ENCODE measurements around the gene CACNA1E. TPM values are rescaled to one million over a fixed set of nuclear protein-coding genes. Genes with fewer than 3 reads are reported as not detected.

Gene CACNA1E
- total RNA-seq, 1 donor from 2014 or later = 0.08 TPM

- Histone ChIP-seq H3K27me3 (ENCODE audit: control insufficient read depth, insufficient read depth, low read length) (no peaks in the 10 kb centered on the region), H3K4me3 (ENCODE audit: low read depth, low read length) (no peak overlapping the region), H3K36me3 (ENCODE audit: control insufficient read depth, insufficient read depth, low read length) (no peaks in the 10 kb centered on the region)
- TF ChIP-seq CTCF (IDR thresholded peaks at IDR 0.05; ENCODE audit: insufficient read depth, low read length, poor library complexity, severe bottlenecking) = no peak
- no peak for DNase-seq (ENCODE audit: low read depth)
Observed at GRCh38 chr1:181711820-181712219, 228.5 kb downstream of the CACNA1E start.

GRCh38 chr1:181712711-181713110 is 229.4 kb downstream of the CACNA1E start:
- Histone ChIP-seq H3K36me3 (ENCODE audit: control insufficient read depth, insufficient read depth, low read length) (no peaks in the 10 kb centered on the region), H3K4me3 (ENCODE audit: low read depth, low read length) (no peak overlapping the region), H3K27me3 (ENCODE audit: control insufficient read depth, insufficient read depth, low read length) (no peaks in the 10 kb centered on the region)
- DNase-seq (ENCODE audit: low read depth) = no peak
- no peak for TF ChIP-seq CTCF (IDR thresholded peaks at IDR 0.05; ENCODE audit: insufficient read depth, low read length, poor library complexity, severe bottlenecking)

- Histone ChIP-seq H3K4me3 (ENCODE audit: low read depth, low read length) (no peak overlapping the region), H3K27me3 (ENCODE audit: control insufficient read depth, insufficient read depth, low read length) (no peaks in the 10 kb centered on the region), H3K36me3 (ENCODE audit: control insufficient read depth, insufficient read depth, low read length) (no peaks in the 10 kb centered on the region)
- TF ChIP-seq CTCF (IDR thresholded peaks at IDR 0.05; ENCODE audit: insufficient read depth, low read length, poor library complexity, severe bottlenecking) = no peak
- no peak for DNase-seq (ENCODE audit: low read depth)
Observed at GRCh38 chr1:181714428-181714827, 231.1 kb downstream of the CACNA1E start.

- Histone ChIP-seq H3K27me3 (ENCODE audit: control insufficient read depth, insufficient read depth, low read length) (no peaks in the 10 kb centered on the region), H3K4me3 (ENCODE audit: low read depth, low read length) (no peak overlapping the region), H3K36me3 (ENCODE audit: control insufficient read depth, insufficient read depth, low read length) (no peaks in the 10 kb centered on the region)
- TF ChIP-seq CTCF (IDR thresholded peaks at IDR 0.05; ENCODE audit: insufficient read depth, low read length, poor library complexity, severe bottlenecking) = no peak
- no peak for DNase-seq (ENCODE audit: low read depth)
Observed at GRCh38 chr1:181718034-181718433, 234.7 kb downstream of the CACNA1E start.

- no peak overlapping the region for H3K4me3 ChIP-seq (ENCODE audit: low read depth, low read length)
- H3K27me3 ChIP-seq (ENCODE audit: control insufficient read depth, insufficient read depth, low read length) = no peaks in the 10 kb centered on the region
- H3K36me3 ChIP-seq (ENCODE audit: control insufficient read depth, insufficient read depth, low read length) = no peaks in the 10 kb centered on the region
- no peak for TF ChIP-seq CTCF (IDR thresholded peaks at IDR 0.05; ENCODE audit: insufficient read depth, low read length, poor library complexity, severe bottlenecking)
- no peak for DNase-seq (ENCODE audit: low read depth)
Observed at GRCh38 chr1:181726320-181727012, 243.1 kb downstream of the CACNA1E start.

GRCh38 chr1:181730606-181731005 is 247.3 kb downstream of the CACNA1E start:
- H3K27me3 ChIP-seq (ENCODE audit: control insufficient read depth, insufficient read depth, low read length) = no peaks in the 10 kb centered on the region
- no peak for TF ChIP-seq CTCF (IDR thresholded peaks at IDR 0.05; ENCODE audit: insufficient read depth, low read length, poor library complexity, severe bottlenecking)
- no peak for DNase-seq (ENCODE audit: low read depth)
- no peak overlapping the region for H3K4me3 ChIP-seq (ENCODE audit: low read depth, low read length)
- H3K36me3 ChIP-seq (ENCODE audit: control insufficient read depth, insufficient read depth, low read length) = no peaks in the 10 kb centered on the region
